Psoas muscle (tissue), 8 donors: Measurements from ENCODE around the gene NFATC1. TPM values are rescaled to one million over a fixed set of nuclear protein-coding genes. Genes with fewer than 3 reads are reported as not detected.

Experiments
- ATAC-seq, 4 donors: fragments of 200-7000 bp; cut with Tn5 transposase; one replicate each; pipeline ENCODE4 v1.9.1; 2020; ENCODE audit warnings: moderate library complexity in 3 of 4, mild to moderate bottlenecking in 2 of 4
- DNase-seq, 2 donors: peaks; one replicate each; pipeline ENCODE4 v3.0.0-alpha.2; 2020
- H3K27ac ChIP-seq: fragments of 200-600 bp; one replicate; pipeline ENCODE4 v1.8.0; 2022
- H3K27me3 ChIP-seq, 3 donors: fragments of 200-600 bp in 1 of 3; one replicate each; pipeline versions ENCODE4 v1.6.1 to v1.8.0; 2013 to 2022; ENCODE audit warnings: low read length in 2 of 3, mild to moderate bottlenecking in 2 of 3, moderate library complexity in 1 of 3; ENCODE audit not compliant: insufficient read depth in 3 of 3
- H3K36me3 ChIP-seq, 2 donors: fragments of 200-600 bp in 1 of 2; one replicate each; pipeline versions ENCODE4 v1.6.1 to v1.8.0; 2013 to 2022; ENCODE audit warnings: low read depth in 1 of 2, mild to moderate bottlenecking in 1 of 2, moderate library complexity in 1 of 2; ENCODE audit not compliant: insufficient read depth in 1 of 2
- H3K4me1 ChIP-seq: fragments of 200-600 bp; one replicate; pipeline ENCODE4 v1.8.0; 2022
- H3K4me3 ChIP-seq: fragments of 200-600 bp; one replicate; pipeline ENCODE4 v1.8.0; 2022; ENCODE audit warnings: mild to moderate bottlenecking
- H3K9me3 ChIP-seq: fragments of 200-600 bp; one replicate; pipeline ENCODE4 v1.8.0; 2022
- WGBS, 3 donors: extraction: QIAGEN DNeasy Blood & Tissue Kit; methylation state at CpG; one replicate each; pipeline versions ENCODE4 v1.1.6 to v1.1.7; 2013; 5-methylcytosine and 5-hydroxymethylcytosine counted together
- intact Hi-C, 2 donors: fragments of 100-400 bp; cut with DNase I; formaldehyde crosslinking; loops; one replicate each; pipeline versions ENCODE4 v1.11.0 to v1.14.2; 2022
- polyA plus RNA-seq, 3 donors: library from polyadenylated mRNA; stranded (reverse); fragments of 200-250 nt; gene quantifications; one replicate each; pipeline ENCODE4 v1.2.3, GENCODE V29; 2013
- total RNA-seq, 4 donors: library from RNA; stranded (reverse); fragmentation: NEBNext Ultra II Directional in 2 of 4; extraction: Animal tissue kit (Norgen Biotek cat#: 25700) in 2 of 4; gene quantifications; one replicate each; pipeline versions ENCODE4 v1.2.1 to v1.2.4, GENCODE V29; 2021 to 2023
- TF ChIP-seq, protein P1 (sequence below): fragments of 200-600 bp; IDR thresholded peaks from one replicate; pipeline ENCODE4 v1.8.0; 2022; ENCODE audit warnings: antibody characterized with exemption
- donor health status: healthy with polysubstance abuse.
- donor health status: DM: no; HTN: no; CAD: no; lungs with moderate emphysema.
- donor health status: Bipolar disorder and iron deficiency.
- donor health status: healthy.
- donor health status: DM: yes; HTN: yes; CAD: no.
- donor health status: DM: no; HTN: no; CAD: no.
- donor health status: DM: no; HTN: no; CAD: no.
- donor health status: DM: yes; HTN: yes; CAD: no.

NFATC1 gene
- total and polyA plus RNA-seq, 7 donors = 3.0 to 28.7 (median 21.0) TPM

GRCh38 chr18:79472176-79472575 lies 76.4 kb downstream of the NFATC1 start:
- WGBS, 3 donors = 90 to 93% (median 90%) methylated on average over 9 to 10 of the region's 10 CpGs
- no peak overlapping the region for H3K27ac ChIP-seq
- TF ChIP-seq, protein P1, sequence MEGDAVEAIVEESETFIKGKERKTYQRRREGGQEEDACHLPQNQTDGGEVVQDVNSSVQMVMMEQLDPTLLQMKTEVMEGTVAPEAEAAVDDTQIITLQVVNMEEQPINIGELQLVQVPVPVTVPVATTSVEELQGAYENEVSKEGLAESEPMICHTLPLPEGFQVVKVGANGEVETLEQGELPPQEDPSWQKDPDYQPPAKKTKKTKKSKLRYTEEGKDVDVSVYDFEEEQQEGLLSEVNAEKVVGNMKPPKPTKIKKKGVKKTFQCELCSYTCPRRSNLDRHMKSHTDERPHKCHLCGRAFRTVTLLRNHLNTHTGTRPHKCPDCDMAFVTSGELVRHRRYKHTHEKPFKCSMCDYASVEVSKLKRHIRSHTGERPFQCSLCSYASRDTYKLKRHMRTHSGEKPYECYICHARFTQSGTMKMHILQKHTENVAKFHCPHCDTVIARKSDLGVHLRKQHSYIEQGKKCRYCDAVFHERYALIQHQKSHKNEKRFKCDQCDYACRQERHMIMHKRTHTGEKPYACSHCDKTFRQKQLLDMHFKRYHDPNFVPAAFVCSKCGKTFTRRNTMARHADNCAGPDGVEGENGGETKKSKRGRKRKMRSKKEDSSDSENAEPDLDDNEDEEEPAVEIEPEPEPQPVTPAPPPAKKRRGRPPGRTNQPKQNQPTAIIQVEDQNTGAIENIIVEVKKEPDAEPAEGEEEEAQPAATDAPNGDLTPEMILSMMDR = no peak
- H3K36me3 ChIP-seq = peaks cover 0 to 43% of the 10 kb centered on the region in 2 donors
- H3K9me3 ChIP-seq = no peaks in the 10 kb centered on the region
- H3K27me3 ChIP-seq = no peaks in the 10 kb centered on the region
- DNase-seq = no peak
- H3K4me3 ChIP-seq = no peak overlapping the region
- H3K4me1 ChIP-seq = no peaks in the 10 kb centered on the region
- intact Hi-C loops = no loop called here
- ATAC-seq = peak in 1 of 4 donors; percentile 8

DNA sequence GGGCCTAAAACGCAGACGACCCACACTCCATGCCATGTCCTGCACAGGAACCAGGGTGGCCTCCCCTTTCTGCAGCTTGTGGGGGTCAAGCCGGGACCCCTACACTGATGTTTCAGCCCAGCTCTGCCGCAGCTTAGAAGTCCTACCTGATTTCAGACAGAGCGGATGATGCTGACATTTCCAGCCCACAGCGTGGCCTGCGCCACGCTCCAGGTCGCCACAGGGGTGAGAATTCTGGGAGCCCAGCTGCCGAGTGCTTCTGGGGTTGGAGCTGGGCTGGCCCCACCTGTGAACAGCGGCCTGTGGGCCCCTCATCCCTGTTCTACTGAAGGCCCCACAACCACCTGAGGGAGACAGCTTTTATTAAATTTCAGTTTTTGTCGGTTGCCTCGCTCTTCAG lies 77.2 kb downstream of the NFATC1 start:
- Histone ChIP-seq H3K27me3 (no peaks in the 10 kb centered on the region), H3K4me1 (no peaks in the 10 kb centered on the region), H3K36me3 (peaks cover 0 to 35% of the 10 kb centered on the region in 2 donors), H3K27ac (no peak overlapping the region), H3K9me3 (no peaks in the 10 kb centered on the region), H3K4me3 (no peak overlapping the region)
- intact Hi-C loops = no loop called here
- WGBS, 3 donors = 95 to 97% (median 95%) methylated on average over 13 of the region's 13 CpGs
- TF ChIP-seq, protein P1 = no peak
- DNase-seq (no peak), ATAC-seq (no peak)

GRCh38 chr18:79476031-79476917 lies 80.5 kb downstream of the NFATC1 start:
- Histone ChIP-seq H3K4me1 (no peaks in the 10 kb centered on the region), H3K9me3 (no peaks in the 10 kb centered on the region), H3K27ac (no peak overlapping the region), H3K4me3 (no peak overlapping the region), H3K36me3 (peaks cover 0 to 18% of the 10 kb centered on the region in 2 donors), H3K27me3 (no peaks in the 10 kb centered on the region)
- 92 to 93% (median 93%) methylated on average over 49 to 54 of the region's 54 CpGs for WGBS, 3 donors
- DNase-seq (peak; percentile 12 to 38), ATAC-seq (no peak)
- TF ChIP-seq, protein P1 = no peak
- intact Hi-C loops = no loop called here

GRCh38 chr18:79476918-79477571 lies 81.3 kb downstream of the NFATC1 start:
- ATAC-seq (no peak), DNase-seq (peak; percentile 1 to 15)
- no peak overlapping the region for H3K27ac ChIP-seq
- H3K36me3 ChIP-seq = peaks cover 0 to 18% of the 10 kb centered on the region in 2 donors
- intact Hi-C loops = no loop called here
- TF ChIP-seq, protein P1 = no peak
- H3K4me3 ChIP-seq = no peak overlapping the region
- H3K9me3 ChIP-seq = no peaks in the 10 kb centered on the region
- H3K4me1 ChIP-seq = no peaks in the 10 kb centered on the region
- H3K27me3 ChIP-seq = no peaks in the 10 kb centered on the region
- WGBS, 3 donors = 70 to 79% (median 77%) methylated on average over 13 of the region's 13 CpGs
